ENCODE results near the gene PCBP4.

- TF ChIP-seq CTCF (IDR thresholded peaks at IDR 0.05 in 8 of 11, conservative IDR thresholded peaks at IDR 0.05 in 3 of 11) (no peak), POLR2A (IDR thresholded peaks at IDR 0.05) (no peak), POLR2AphosphoS5 (IDR thresholded peaks at IDR 0.05) (no peak)
Observed at GRCh38 chr3:51935886-51936755, 31.1 kb downstream of the PCBP4 start.
